Fibroblast of lung (primary cell): ENCODE measurements around the gene TAF13. TPM values are rescaled to one million over a fixed set of nuclear protein-coding genes. Genes with fewer than 3 reads are reported as not detected.

Experiments
- DNase-seq, 2 donors: peaks; one replicate each; pipeline versions ENCODE4 v3.0.0 to v3.0.0-alpha.2; 2010; ENCODE audit warnings: low read depth in 2 of 2
- H2AFZ ChIP-seq: 2 replicates; pipeline ENCODE4 v1.5.1; 2012; ENCODE audit warnings: low read length, control low read depth, inconsistent platforms
- H3K27ac ChIP-seq: 2 replicates; pipeline ENCODE4 v1.5.1; 2011; ENCODE audit warnings: low read length, control low read depth; ENCODE audit not compliant: insufficient read depth
- H3K27me3 ChIP-seq: 2 replicates; pipeline ENCODE4 v1.5.1; 2011; ENCODE audit warnings: mild to moderate bottlenecking, low read length; ENCODE audit not compliant: control insufficient read depth, insufficient read depth
- H3K36me3 ChIP-seq: 2 replicates; pipeline ENCODE4 v1.5.1; 2011; ENCODE audit warnings: low read length; ENCODE audit not compliant: control insufficient read depth, insufficient read depth
- H3K4me1 ChIP-seq: 2 replicates; pipeline ENCODE4 v1.5.1; 2011; ENCODE audit warnings: low read length; ENCODE audit not compliant: control insufficient read depth, insufficient read depth; ENCODE audit errors: extremely low read depth
- H3K4me2 ChIP-seq: 2 replicates; pipeline ENCODE4 v1.5.1; 2011; ENCODE audit warnings: low read length, control low read depth; ENCODE audit not compliant: insufficient read depth; ENCODE audit errors: extremely low read depth
- H3K4me3 ChIP-seq, 4 experiments: fragments of 200-600 bp in 1 of 4; sonication (generic) in 1 of 4; replicated peaks in 1 of 4; 2 replicates each; pipeline ENCODE4 v1.5.1; 2011 to 2016; ENCODE audit warnings: low read length in 4 of 4, low read depth in 3 of 4, mild to moderate bottlenecking in 3 of 4, control low read depth in 2 of 4, inconsistent platforms in 1 of 4, mixed read lengths in 1 of 4; ENCODE audit not compliant: insufficient read depth in 1 of 4; ENCODE audit errors: control extremely low read depth in 1 of 4
- H3K79me2 ChIP-seq: 2 replicates; pipeline ENCODE4 v1.5.1; 2012; ENCODE audit warnings: mild to moderate bottlenecking, low read length, inconsistent platforms; ENCODE audit not compliant: control insufficient read depth, insufficient read depth
- H3K9ac ChIP-seq: 2 replicates; pipeline ENCODE4 v1.5.1; 2011; ENCODE audit warnings: mild to moderate bottlenecking, low read length, control low read depth; ENCODE audit not compliant: insufficient read depth
- H3K9me3 ChIP-seq: 2 replicates; pipeline ENCODE4 v1.5.1; 2012; ENCODE audit warnings: low read depth, low read length; ENCODE audit not compliant: control insufficient read depth, insufficient read depth
- H4K20me1 ChIP-seq: 2 replicates; pipeline ENCODE4 v1.5.1; 2011; ENCODE audit warnings: low read length; ENCODE audit not compliant: control insufficient read depth, insufficient read depth; ENCODE audit errors: extremely low read depth
- CTCF ChIP-seq, 2 donors: IDR thresholded peaks in 1 of 2; conservative IDR thresholded peaks in 1 of 2; 1 replicate in 1 of 2; 2 replicates in 1 of 2; pipeline ENCODE4 v1.5.1; 2011 to 2012; ENCODE audit warnings: low read length in 2 of 2, control low read depth in 1 of 2, inconsistent platforms in 1 of 2, low read depth in 1 of 2, mild to moderate bottlenecking in 1 of 2
- EZH2 ChIP-seq: IDR thresholded peaks from 2 replicates; pipeline ENCODE4 v1.5.1; 2012; ENCODE audit warnings: low read length, control low read depth, mild to moderate bottlenecking; ENCODE audit errors: missing control alignments
- polyA plus RNA-seq, 2 donors: library from polyadenylated mRNA; depleted of rRNA in 1 of 2; stranded (reverse) in 1 of 2; unstranded in 1 of 2; fragments of >200 nt; gene quantifications; 2 replicates each; pipeline ENCODE4 v1.2.1, GENCODE V29; 2011 to 2012; ENCODE audit warnings: missing spikeins in 1 of 2
- total RNA-seq: library from RNA; depleted of rRNA; stranded (reverse); fragments of >200 nt; gene quantifications from 2 replicates; pipeline ENCODE4 v1.2.1, GENCODE V29; 2014

The TAF13 gene
- total and polyA plus RNA-seq, 2 donors (not counting 1 experiment from before 2014, with no cell fraction given) = 66.6 to 85.7 TPM

- no peak overlapping the region for H3K4me3 ChIP-seq
- DNase-seq = no peak
- no peaks in the 10 kb centered on the region for H4K20me1 ChIP-seq
- no peaks in the 10 kb centered on the region for H3K36me3 ChIP-seq
- no peak overlapping the region for H3K27ac ChIP-seq
- TF ChIP-seq EZH2 (no peak), CTCF (conservative IDR thresholded peaks at IDR 0.05 in 1 of 2, IDR thresholded peaks at IDR 0.05 in 1 of 2; ENCODE audit: low read depth in 1 of 2, low read length in 2 of 2) (no peak)
- H3K27me3 ChIP-seq = no peaks in the 10 kb centered on the region
- no peak overlapping the region for H3K4me2 ChIP-seq
- no peaks in the 10 kb centered on the region for H3K9me3 ChIP-seq
- H3K9ac ChIP-seq = no peak overlapping the region
- H2AFZ ChIP-seq = no peak overlapping the region
- peaks cover 42% of the 10 kb centered on the region for H3K79me2 ChIP-seq
- H3K4me1 ChIP-seq = peaks cover 10% of the 10 kb centered on the region
These were observed 20.3 kb upstream of the TAF13 start for GRCh38 chr1:109096120-109096519.

- no peaks in the 10 kb centered on the region for H3K9me3 ChIP-seq
- peaks cover 39% of the 10 kb centered on the region for H3K79me2 ChIP-seq
- H3K27ac ChIP-seq = no peak overlapping the region
These were observed 19.8 kb upstream of the TAF13 start for GRCh38 chr1:109095631-109096030.

GRCh38 chr1:109094871-109095270, 19.1 kb upstream of the TAF13 start:
- H3K36me3 ChIP-seq = no peaks in the 10 kb centered on the region
- H3K4me1 ChIP-seq = peaks cover 10% of the 10 kb centered on the region
- H3K27me3 ChIP-seq = no peaks in the 10 kb centered on the region
- H3K4me3 ChIP-seq = no peak overlapping the region
- peak overlapping the region; percentile 57 for H3K27ac ChIP-seq
- H2AFZ ChIP-seq = no peak overlapping the region
- TF ChIP-seq CTCF (conservative IDR thresholded peaks at IDR 0.05 in 1 of 2, IDR thresholded peaks at IDR 0.05 in 1 of 2; ENCODE audit: low read depth in 1 of 2, low read length in 2 of 2) (no peak), EZH2 (no peak)
- H3K9ac ChIP-seq = no peak overlapping the region
- H3K9me3 ChIP-seq = no peaks in the 10 kb centered on the region
- no peaks in the 10 kb centered on the region for H4K20me1 ChIP-seq
- no peak for DNase-seq
- H3K79me2 ChIP-seq = peaks cover 33% of the 10 kb centered on the region
- H3K4me2 ChIP-seq = peak overlapping the region; percentile 48

More at GRCh38 chr1:109095631-109096030, 19.8 kb upstream of the TAF13 start:
- H3K27me3 ChIP-seq = no peaks in the 10 kb centered on the region
- no peak overlapping the region for H3K9ac ChIP-seq
- no peak for DNase-seq
- no peak overlapping the region for H3K4me2 ChIP-seq
- no peak overlapping the region for H2AFZ ChIP-seq
- no peak overlapping the region for H3K4me3 ChIP-seq
- no peaks in the 10 kb centered on the region for H4K20me1 ChIP-seq
- no peaks in the 10 kb centered on the region for H3K36me3 ChIP-seq
- H3K4me1 ChIP-seq = peaks cover 10% of the 10 kb centered on the region
- TF ChIP-seq EZH2 = no peak
- no peak for TF ChIP-seq CTCF (conservative IDR thresholded peaks at IDR 0.05 in 1 of 2, IDR thresholded peaks at IDR 0.05 in 1 of 2; ENCODE audit: low read depth in 1 of 2, low read length in 2 of 2)
